Neuronal stem cell (in vitro differentiated cells): ENCODE data around the gene MDM1.
A peak's percentile ranks its signal among the peaks of the same experiment; 100 is the strongest.

Experiments
- DNase-seq: peaks from one replicate; pipeline ENCODE4 v3.0.0-alpha.2; 2013; ENCODE audit warnings: low spot score
- H2AFZ ChIP-seq: one replicate; pipeline ENCODE4 v1.6.1; 2013; ENCODE audit warnings: mild to moderate bottlenecking, low read length, inconsistent platforms
- H2AK5ac ChIP-seq: 2 replicates; pipeline ENCODE4 v1.6.1; 2013; ENCODE audit warnings: low read depth, mild to moderate bottlenecking, inconsistent platforms, low read length, moderate library complexity, mixed read lengths
- H2BK120ac ChIP-seq: 2 replicates; pipeline ENCODE4 v1.6.1; 2013; ENCODE audit warnings: low read depth, mild to moderate bottlenecking, inconsistent platforms, low read length, moderate library complexity, mixed read lengths
- H2BK12ac ChIP-seq: one replicate; pipeline ENCODE4 v1.6.1; 2013; ENCODE audit warnings: low read length, inconsistent platforms
- H2BK15ac ChIP-seq: 2 replicates; pipeline ENCODE4 v1.6.1; 2013; ENCODE audit warnings: mild to moderate bottlenecking, low read length, inconsistent platforms, mixed read lengths
- H2BK5ac ChIP-seq: one replicate; pipeline ENCODE4 v1.6.1; 2013; ENCODE audit warnings: inconsistent platforms, mild to moderate bottlenecking, low read length, moderate library complexity
- H3K14ac ChIP-seq: one replicate; pipeline ENCODE4 v1.6.1; 2013; ENCODE audit warnings: low read length, inconsistent platforms
- H3K18ac ChIP-seq: 2 replicates; pipeline ENCODE4 v1.6.1; 2013; ENCODE audit warnings: low read length, inconsistent platforms
- H3K23ac ChIP-seq: 2 replicates; pipeline ENCODE4 v1.6.1; 2013; ENCODE audit warnings: low read depth, mild to moderate bottlenecking, mixed read lengths, low read length, inconsistent platforms; ENCODE audit not compliant: poor library complexity
- H3K27ac ChIP-seq: replicated peaks from 3 replicates; pipeline ENCODE4 v1.5.1; 2013; ENCODE audit warnings: low read length, inconsistent platforms
- H3K27me3 ChIP-seq, 3 experiments: 2 replicates each; pipeline ENCODE4 v1.6.1; 2013; ENCODE audit warnings: low read length in 3 of 3, mild to moderate bottlenecking in 2 of 3, inconsistent platforms in 1 of 3, low read depth in 1 of 3, mixed read lengths in 1 of 3, moderate library complexity in 1 of 3; ENCODE audit not compliant: control insufficient read depth in 3 of 3, insufficient read depth in 3 of 3
- H3K36me3 ChIP-seq, 2 donors: replicated peaks in 1 of 2; 2 replicates each; pipeline ENCODE4 v1.6.1; 2013; ENCODE audit warnings: low read length in 2 of 2; ENCODE audit not compliant: control insufficient read depth in 2 of 2, insufficient read depth in 2 of 2
- H3K4ac ChIP-seq: 2 replicates; pipeline ENCODE4 v1.6.1; 2013; ENCODE audit warnings: inconsistent platforms, mild to moderate bottlenecking, low read length, moderate library complexity
- H3K4me1 ChIP-seq, 2 donors: 1 replicate in 1 of 2; 2 replicates in 1 of 2; pipeline ENCODE4 v1.6.1; 2013; ENCODE audit warnings: low read length in 2 of 2, low read depth in 1 of 2; ENCODE audit not compliant: control insufficient read depth in 2 of 2, insufficient read depth in 1 of 2
- H3K4me2 ChIP-seq: one replicate; pipeline ENCODE4 v1.6.1; 2013; ENCODE audit warnings: mild to moderate bottlenecking, low read length, inconsistent platforms; ENCODE audit not compliant: insufficient read depth, poor library complexity, severe bottlenecking
- H3K4me3 ChIP-seq, 2 donors: 2 replicates each; pipeline ENCODE4 v1.5.1; 2013; ENCODE audit warnings: low read length in 2 of 2, mild to moderate bottlenecking in 2 of 2, inconsistent platforms in 1 of 2, moderate library complexity in 1 of 2
- H3K79me1 ChIP-seq: one replicate; pipeline ENCODE4 v1.6.1; 2013; ENCODE audit warnings: low read depth, mild to moderate bottlenecking, inconsistent platforms, low read length, moderate library complexity
- H3K9ac ChIP-seq: one replicate; pipeline ENCODE4 v1.6.1; 2013; ENCODE audit warnings: mild to moderate bottlenecking, low read depth, low read length, inconsistent platforms; ENCODE audit not compliant: poor library complexity
- H3K9me3 ChIP-seq, 2 donors: replicated peaks in 1 of 2; 2 replicates each; pipeline versions ENCODE3 to v1.6.1; 2013; ENCODE audit warnings: low read length in 2 of 2, mild to moderate bottlenecking in 2 of 2, inconsistent platforms in 1 of 2, low read depth in 1 of 2, mixed read lengths in 1 of 2, moderate library complexity in 1 of 2; ENCODE audit not compliant: control insufficient read depth in 2 of 2, insufficient read depth in 1 of 2
- H4K8ac ChIP-seq: one replicate; pipeline ENCODE4 v1.6.1; 2013; ENCODE audit warnings: low read depth, mild to moderate bottlenecking, inconsistent platforms, low read length, moderate library complexity
- H4K91ac ChIP-seq: one replicate; pipeline ENCODE4 v1.6.1; 2013; ENCODE audit warnings: low read length, low read depth, mild to moderate bottlenecking, inconsistent platforms; ENCODE audit not compliant: poor library complexity
- WGBS, 2 donors: extraction: QIAGEN DNeasy Blood & Tissue Kit; methylation state at CpG; one replicate each; pipeline ENCODE4 v1.1.7; 2013; ENCODE audit warnings: missing lambda C conversion rate in 2 of 2, mixed read lengths in 1 of 2; ENCODE audit not compliant: insufficient read length in 2 of 2, insufficient replicate concordance in 1 of 2; ENCODE audit errors: extremely low coverage in 2 of 2; 5-methylcytosine and 5-hydroxymethylcytosine counted together

Gene MDM1

GRCh38 chr12:68276402-68276930 is 55.7 kb downstream of the MDM1 start:
- Histone ChIP-seq H3K36me3 (no peaks in the 10 kb centered on the region), H2BK15ac (no peak overlapping the region), H3K4me1 (peaks cover 1 to 2% of the 10 kb centered on the region in 2 donors), H2BK5ac (no peak overlapping the region), H3K9me3 (no peaks in the 10 kb centered on the region), H3K4me3 (no peak overlapping the region), H2BK12ac (no peak overlapping the region), H3K14ac (no peak overlapping the region), H3K23ac (no peak overlapping the region), H2AFZ (no peak overlapping the region), H3K27me3 (peaks cover 0 to 3% (median 0%) of the 10 kb centered on the region in 3 experiments), H3K4ac (no peak overlapping the region), H2AK5ac (no peak overlapping the region), H3K18ac (no peak overlapping the region), H3K79me1 (no peaks in the 10 kb centered on the region), H3K4me2 (no peak overlapping the region), H4K8ac (no peak overlapping the region), H4K91ac (no peak overlapping the region), H3K9ac (no peak overlapping the region), H2BK120ac (no peak overlapping the region), H3K27ac (peak overlapping the region; percentile 43)
- no peak for DNase-seq
- 100% methylated on average over 1 of the region's 6 CpGs; no CpG with 5 or more reads in 1 of the 2 donors for WGBS, 2 donors

- no peaks in the 10 kb centered on the region for H3K27me3 ChIP-seq
- H3K4me1 ChIP-seq: peaks cover 2 to 4% of the 10 kb centered on the region in 2 donors
- no peak for DNase-seq
- no peak overlapping the region for H4K91ac ChIP-seq
- H3K23ac ChIP-seq: no peak overlapping the region
- no peak overlapping the region for H2BK15ac ChIP-seq
- H3K18ac ChIP-seq: no peak overlapping the region
- H2AFZ ChIP-seq: no peak overlapping the region
- no peak overlapping the region for H2BK12ac ChIP-seq
- no peak overlapping the region for H4K8ac ChIP-seq
- no peak overlapping the region for H3K4me2 ChIP-seq
- no peak overlapping the region for H3K14ac ChIP-seq
- H3K79me1 ChIP-seq: no peaks in the 10 kb centered on the region
- no peak overlapping the region for H3K4ac ChIP-seq
- no peak overlapping the region for H3K9ac ChIP-seq
- H2BK5ac ChIP-seq: no peak overlapping the region
- no peaks in the 10 kb centered on the region for H3K36me3 ChIP-seq
- no peak overlapping the region for H2BK120ac ChIP-seq
- H3K4me3 ChIP-seq: no peak overlapping the region
- H3K27ac ChIP-seq: no peak overlapping the region
- H3K9me3 ChIP-seq: no peaks in the 10 kb centered on the region
- H2AK5ac ChIP-seq: no peak overlapping the region
Observed at GRCh38 chr12:68272732-68273131, 59.4 kb downstream of the MDM1 start.

- H3K4me3 ChIP-seq: no peak overlapping the region
- H3K4ac ChIP-seq: no peak overlapping the region
- no peak overlapping the region for H3K14ac ChIP-seq
- WGBS, 2 donors: no CpG with 5 or more reads among the region's 8 CpGs
- H2AFZ ChIP-seq: peak overlapping the region; percentile 30
- no peak overlapping the region for H3K23ac ChIP-seq
- H3K9me3 ChIP-seq: no peaks in the 10 kb centered on the region
- H2BK15ac ChIP-seq: no peak overlapping the region
- H3K27ac ChIP-seq: no peak overlapping the region
- no peak overlapping the region for H2BK120ac ChIP-seq
- peaks cover 4 to 5% of the 10 kb centered on the region in 2 donors for H3K4me1 ChIP-seq
- no peak overlapping the region for H3K9ac ChIP-seq
- H4K8ac ChIP-seq: no peak overlapping the region
- H3K36me3 ChIP-seq: no peaks in the 10 kb centered on the region
- H2BK12ac ChIP-seq: no peak overlapping the region
- H3K4me2 ChIP-seq: no peak overlapping the region
- H3K27me3 ChIP-seq: no peaks in the 10 kb centered on the region
- H3K79me1 ChIP-seq: no peaks in the 10 kb centered on the region
- H4K91ac ChIP-seq: no peak overlapping the region
- H2AK5ac ChIP-seq: no peak overlapping the region
- no peak overlapping the region for H3K18ac ChIP-seq
- no peak for DNase-seq
- no peak overlapping the region for H2BK5ac ChIP-seq
Observed at GRCh38 chr12:68271346-68271745, 60.8 kb downstream of the MDM1 start.

- Histone ChIP-seq H3K18ac (no peak overlapping the region), H2BK120ac (no peak overlapping the region), H2BK5ac (no peak overlapping the region), H3K9ac (no peak overlapping the region), H3K27ac (no peak overlapping the region), H3K4me3 (no peak overlapping the region), H3K27me3 (no peaks in the 10 kb centered on the region), H2BK12ac (no peak overlapping the region), H4K8ac (no peak overlapping the region), H3K36me3 (no peaks in the 10 kb centered on the region), H3K23ac (no peak overlapping the region), H3K14ac (no peak overlapping the region), H2BK15ac (no peak overlapping the region), H3K4me2 (no peak overlapping the region), H4K91ac (no peak overlapping the region), H3K9me3 (no peaks in the 10 kb centered on the region), H2AK5ac (no peak overlapping the region), H3K79me1 (no peaks in the 10 kb centered on the region), H3K4ac (no peak overlapping the region), H2AFZ (no peak overlapping the region), H3K4me1 (peaks cover 4 to 5% of the 10 kb centered on the region in 2 donors)
- whole genome bisulfite sequencing, 2 donors: no CpG with 5 or more reads among the region's 3 CpGs
- no peak for DNase-seq
Observed at GRCh38 chr12:68270358-68270757, 61.8 kb downstream of the MDM1 start.
